Heart left ventricle (tissue), 13 donors: ENCODE data around the gene PSMB4.

Experiments
- CTCF ChIP-seq, 12 donors: fragments of 200-600 bp; sonication (generic) in 4 of 12; IDR thresholded peaks; one replicate each; pipeline versions ENCODE4 v1.5.0 to v1.8.0; 2018 to 2022; ENCODE audit warnings: antibody characterized with exemption in 12 of 12, mild to moderate bottlenecking in 5 of 12
- POLR2A ChIP-seq, 2 donors: fragments of 450-650 bp; IDR thresholded peaks; one replicate each; pipeline ENCODE4 v1.6.1; 2017; ENCODE audit warnings: antibody characterized with exemption in 2 of 2, mild to moderate bottlenecking in 2 of 2, moderate library complexity in 2 of 2
- donor health status: ischemic (EF 13 %, LVEDD 7.1; RV severe dilation, severe dysfunction).
- donor health status: DM: no; HTN: yes; CAD: no.
- donor health status: DM: no; HTN: no; CAD: no.
- donor health status: ischemic (EF 25% LVEDD 6.9; RV normal size, moderate dysfunction).
- donor health status: ischemic (EF 25% LVEDD 5.7; RV mildly dilated, moderate dysfunction).
- donor health status: ischemic (EF 35%, LVEDD 5.7; RV mildly dilated, moderate dysfunction).
- donor health status: nonischemic (EF 11% LVEDD 7.7; RV severe dilation, severe dysfunction).
- donor health status: DM: yes; HTN: yes; CAD: no.
- donor health status: PGD.
- donor health status: ischemic (EF 29% LVEDD 5.4; RV normal size, mild dysfunction).
- donor health status: nonischemic (EF 23%, LVEDD 6.1; RV moderate dilation, normal function).

GRCh38 chr1:151416231-151416630 is 16.9 kb downstream of the PSMB4 start:
- TF ChIP-seq POLR2A (IDR thresholded peaks at IDR 0.05) (no peak), CTCF (IDR thresholded peaks at IDR 0.05) (no peak)
